Astrocyte (in vitro differentiated cells and primary cell): ENCODE data around the gene SLC4A2. TPM values are rescaled to one million over a fixed set of nuclear protein-coding genes. Genes with fewer than 3 reads are reported as not detected.

Experiments used
- DNase-seq: peaks from one replicate; pipeline ENCODE4 v3.0.0-alpha.2; 2010; ENCODE audit warnings: low read depth
- FAIRE-seq: peaks from 2 replicates; lab custom pipeline; 2011; peaks lifted over from hg19 to GRCh38; lab: Jason Lieb, UNC
- H2AFZ ChIP-seq: 2 replicates; pipeline ENCODE4 v1.6.0; 2012; ENCODE audit warnings: low read depth, low read length, inconsistent platforms
- H3K27ac ChIP-seq: 2 replicates; pipeline ENCODE4 v1.5.1; 2011; ENCODE audit warnings: low read depth, low read length, inconsistent platforms
- H3K27me3 ChIP-seq: 2 replicates; pipeline ENCODE4 v1.6.0; 2011; ENCODE audit warnings: low read length, inconsistent platforms; ENCODE audit not compliant: insufficient read depth
- H3K36me3 ChIP-seq: 2 replicates; pipeline ENCODE4 v1.5.1; 2011; ENCODE audit warnings: low read length, inconsistent platforms; ENCODE audit not compliant: insufficient read depth
- H3K4me1 ChIP-seq: 2 replicates; pipeline ENCODE4 v1.5.1; 2011; ENCODE audit warnings: low read length, inconsistent platforms; ENCODE audit not compliant: insufficient read depth
- H3K4me2 ChIP-seq: 2 replicates; pipeline ENCODE4 v1.6.0; 2012; ENCODE audit warnings: low read length, inconsistent platforms
- H3K4me3 ChIP-seq: 2 replicates; pipeline ENCODE4 v1.5.1; 2011; ENCODE audit warnings: low read depth, mild to moderate bottlenecking, low read length, inconsistent platforms; ENCODE audit not compliant: insufficient read depth
- H3K79me2 ChIP-seq: 2 replicates; pipeline ENCODE4 v1.6.0; 2012; ENCODE audit warnings: mild to moderate bottlenecking, low read length, inconsistent platforms; ENCODE audit not compliant: insufficient read depth
- H3K9ac ChIP-seq: 2 replicates; pipeline ENCODE4 v1.6.0; 2012; ENCODE audit warnings: mild to moderate bottlenecking, low read length, inconsistent platforms
- H3K9me3 ChIP-seq: 2 replicates; pipeline ENCODE4 v1.5.1; 2012; ENCODE audit warnings: low read depth, mild to moderate bottlenecking, low read length, inconsistent platforms; ENCODE audit not compliant: insufficient read depth
- H4K20me1 ChIP-seq: 2 replicates; pipeline ENCODE4 v1.6.0; 2012; ENCODE audit warnings: low read length, inconsistent platforms; ENCODE audit not compliant: insufficient read depth
- H3K27ac Mint-ChIP-seq: one replicate; pipeline ENCODE4 v1.8.0; 2021; ENCODE audit warnings: mild to moderate bottlenecking, mixed read lengths; ENCODE audit not compliant: unreplicated experiment
- H3K27me3 Mint-ChIP-seq: one replicate; pipeline ENCODE4 v1.8.0; 2021; ENCODE audit warnings: low read depth, mixed read lengths; ENCODE audit not compliant: unreplicated experiment
- H3K36me3 Mint-ChIP-seq: one replicate; pipeline ENCODE4 v1.8.0; 2021; ENCODE audit warnings: low read depth, mixed read lengths; ENCODE audit not compliant: unreplicated experiment
- H3K4me1 Mint-ChIP-seq: one replicate; pipeline ENCODE4 v1.8.0; 2021; ENCODE audit warnings: low read depth, mixed read lengths; ENCODE audit not compliant: unreplicated experiment
- H3K4me3 Mint-ChIP-seq: one replicate; pipeline ENCODE4 v1.8.0; 2021; ENCODE audit warnings: mild to moderate bottlenecking, moderate library complexity, mixed read lengths; ENCODE audit not compliant: unreplicated experiment
- H3K9me3 Mint-ChIP-seq: one replicate; pipeline ENCODE4 v1.8.0; 2021; ENCODE audit warnings: mild to moderate bottlenecking, mixed read lengths; ENCODE audit not compliant: unreplicated experiment
- EZH2 ChIP-seq: IDR thresholded peaks from 2 replicates; pipeline ENCODE4 v1.6.1; 2012; ENCODE audit warnings: mild to moderate bottlenecking, low read length, inconsistent platforms; ENCODE audit not compliant: insufficient read depth
- total RNA-seq: library from RNA; stranded (reverse); gene quantifications from 2 replicates; pipeline ENCODE4 v1.2.1, GENCODE V29; 2021
- TF ChIP-seq, protein P1 (sequence below): IDR thresholded peaks from 2 replicates; pipeline ENCODE4 v1.5.1; 2011; ENCODE audit warnings: low read depth, mild to moderate bottlenecking, inconsistent platforms, low read length, moderate library complexity; ENCODE audit not compliant: insufficient read depth

The SLC4A2 gene
- total RNA-seq, 1 donor from 2014 or later = 302 TPM

DNA sequence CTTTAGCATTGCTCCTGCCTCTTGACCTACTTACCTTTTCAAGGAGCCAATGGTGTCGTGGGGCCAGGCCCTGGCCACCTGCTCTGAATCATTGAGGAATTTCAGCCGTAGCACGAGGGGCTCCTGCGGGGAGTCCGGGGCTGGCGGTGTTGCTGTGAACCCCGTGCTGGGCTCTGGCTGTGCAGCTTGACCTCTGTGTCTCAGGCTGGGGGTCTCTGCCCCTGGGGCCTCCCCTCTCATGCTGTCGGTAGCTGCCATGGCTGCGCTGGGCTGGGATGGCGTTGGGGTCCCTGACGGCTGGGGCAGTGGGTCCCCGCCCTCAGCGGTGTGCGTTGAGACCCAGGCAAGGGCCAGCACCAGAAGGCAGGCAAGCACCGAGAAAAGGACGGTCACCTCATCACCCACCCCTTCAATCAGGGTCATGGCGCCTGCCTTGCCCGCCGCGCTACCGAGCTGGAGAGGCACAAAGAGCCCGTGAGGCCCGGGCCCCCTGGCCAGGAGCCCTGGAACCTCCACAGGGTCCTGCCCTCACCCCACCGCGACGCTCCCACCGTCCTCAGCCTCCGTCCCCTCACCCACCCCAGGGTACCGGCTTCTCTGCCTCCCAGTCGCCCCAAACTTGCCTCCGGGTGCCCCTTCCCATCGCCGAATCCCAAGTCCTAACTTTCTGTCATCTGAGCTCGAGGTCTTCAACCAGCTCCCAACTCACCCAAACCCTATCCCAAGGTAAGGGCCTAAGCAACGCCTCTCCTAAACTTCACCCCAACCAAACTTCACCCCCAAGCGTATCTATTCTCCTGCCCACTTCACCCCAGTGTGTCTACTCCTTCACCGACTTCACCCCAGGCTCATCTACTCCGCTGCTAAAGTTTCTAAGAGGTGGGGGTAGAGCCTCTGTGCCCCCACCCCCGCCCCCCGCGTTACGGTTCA, 23.0 kb downstream of the SLC4A2 start:
- Mint-ChIP-seq H3K4me1 (peaks cover 20% of the 10 kb centered on the region), H3K27ac (peak overlapping the region; percentile 79), H3K27me3 (no peaks in the 10 kb centered on the region), H3K9me3 (no peaks in the 10 kb centered on the region), H3K36me3 (peaks cover 4% of the 10 kb centered on the region), H3K4me3 (peak overlapping the region; percentile 88)
- H2AFZ ChIP-seq = no peak overlapping the region
- H3K4me1 ChIP-seq = peaks cover 40% of the 10 kb centered on the region
- H4K20me1 ChIP-seq = peaks cover 30% of the 10 kb centered on the region
- TF ChIP-seq, protein P1, sequence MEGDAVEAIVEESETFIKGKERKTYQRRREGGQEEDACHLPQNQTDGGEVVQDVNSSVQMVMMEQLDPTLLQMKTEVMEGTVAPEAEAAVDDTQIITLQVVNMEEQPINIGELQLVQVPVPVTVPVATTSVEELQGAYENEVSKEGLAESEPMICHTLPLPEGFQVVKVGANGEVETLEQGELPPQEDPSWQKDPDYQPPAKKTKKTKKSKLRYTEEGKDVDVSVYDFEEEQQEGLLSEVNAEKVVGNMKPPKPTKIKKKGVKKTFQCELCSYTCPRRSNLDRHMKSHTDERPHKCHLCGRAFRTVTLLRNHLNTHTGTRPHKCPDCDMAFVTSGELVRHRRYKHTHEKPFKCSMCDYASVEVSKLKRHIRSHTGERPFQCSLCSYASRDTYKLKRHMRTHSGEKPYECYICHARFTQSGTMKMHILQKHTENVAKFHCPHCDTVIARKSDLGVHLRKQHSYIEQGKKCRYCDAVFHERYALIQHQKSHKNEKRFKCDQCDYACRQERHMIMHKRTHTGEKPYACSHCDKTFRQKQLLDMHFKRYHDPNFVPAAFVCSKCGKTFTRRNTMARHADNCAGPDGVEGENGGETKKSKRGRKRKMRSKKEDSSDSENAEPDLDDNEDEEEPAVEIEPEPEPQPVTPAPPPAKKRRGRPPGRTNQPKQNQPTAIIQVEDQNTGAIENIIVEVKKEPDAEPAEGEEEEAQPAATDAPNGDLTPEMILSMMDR = no peak
- TF ChIP-seq EZH2 = no peak
- H3K9me3 ChIP-seq = no peaks in the 10 kb centered on the region
- H3K4me3 ChIP-seq = peak overlapping the region; percentile 62
- H3K4me2 ChIP-seq = peak overlapping the region; percentile 87
- H3K27ac ChIP-seq = peak overlapping the region; percentile 58
- peaks cover 48% of the 10 kb centered on the region for H3K79me2 ChIP-seq
- no peak for DNase-seq
- H3K9ac ChIP-seq = peak overlapping the region; percentile 95
- FAIRE-seq = no peak
- peaks cover 4% of the 10 kb centered on the region for H3K36me3 ChIP-seq
- H3K27me3 ChIP-seq = no peaks in the 10 kb centered on the region

- H3K79me2 ChIP-seq = peaks cover 52% of the 10 kb centered on the region
- DNase-seq (no peak), FAIRE-seq (no peak)
- H3K4me3 Mint-ChIP-seq = peak within 1 kb of the TSS; percentile 88
- H3K27me3 Mint-ChIP-seq = no peaks in the 10 kb centered on the region
- H3K36me3 ChIP-seq = no peaks in the 10 kb centered on the region
- H3K9me3 ChIP-seq = no peaks in the 10 kb centered on the region
- H3K9me3 Mint-ChIP-seq = no peaks in the 10 kb centered on the region
- peaks cover under 1% of the 10 kb centered on the region for H3K36me3 Mint-ChIP-seq
- no peaks in the 10 kb centered on the region for H3K27me3 ChIP-seq
- H2AFZ ChIP-seq = peak within 1 kb of the TSS; percentile 86
- peak within 1 kb of the TSS; percentile 62 for H3K4me3 ChIP-seq
- peak within 1 kb of the TSS; percentile 58 for H3K27ac ChIP-seq
- H3K4me1 Mint-ChIP-seq = peaks cover 20% of the 10 kb centered on the region
- H4K20me1 ChIP-seq = peaks cover 29% of the 10 kb centered on the region
- H3K9ac ChIP-seq = peak within 1 kb of the TSS; percentile 95
- H3K4me1 ChIP-seq = peaks cover 47% of the 10 kb centered on the region
- H3K27ac Mint-ChIP-seq = peak within 1 kb of the TSS; percentile 79
- TF ChIP-seq, protein P1 = no peak
- no peak for TF ChIP-seq EZH2
- peak within 1 kb of the TSS; percentile 87 for H3K4me2 ChIP-seq
These were observed 23.9 kb downstream of the SLC4A2 start, which contains the start of gene TMUB1 for GRCh38 chr7:151083071-151083823. TMUB1 (minus strand) TSS chr7:151083493; CDS start chr7:151082563, 930 bp downstream.
